HG03139 (cell line): Measurements from ENCODE around the gene MAD1L1.

Experiments used
- ATAC-seq: cut with Tn5 transposase; IDR thresholded peaks from one replicate; pipeline ENCODE4 v1.9.1; 2021; ENCODE audit not compliant: unreplicated experiment

Gene MAD1L1

DNA sequence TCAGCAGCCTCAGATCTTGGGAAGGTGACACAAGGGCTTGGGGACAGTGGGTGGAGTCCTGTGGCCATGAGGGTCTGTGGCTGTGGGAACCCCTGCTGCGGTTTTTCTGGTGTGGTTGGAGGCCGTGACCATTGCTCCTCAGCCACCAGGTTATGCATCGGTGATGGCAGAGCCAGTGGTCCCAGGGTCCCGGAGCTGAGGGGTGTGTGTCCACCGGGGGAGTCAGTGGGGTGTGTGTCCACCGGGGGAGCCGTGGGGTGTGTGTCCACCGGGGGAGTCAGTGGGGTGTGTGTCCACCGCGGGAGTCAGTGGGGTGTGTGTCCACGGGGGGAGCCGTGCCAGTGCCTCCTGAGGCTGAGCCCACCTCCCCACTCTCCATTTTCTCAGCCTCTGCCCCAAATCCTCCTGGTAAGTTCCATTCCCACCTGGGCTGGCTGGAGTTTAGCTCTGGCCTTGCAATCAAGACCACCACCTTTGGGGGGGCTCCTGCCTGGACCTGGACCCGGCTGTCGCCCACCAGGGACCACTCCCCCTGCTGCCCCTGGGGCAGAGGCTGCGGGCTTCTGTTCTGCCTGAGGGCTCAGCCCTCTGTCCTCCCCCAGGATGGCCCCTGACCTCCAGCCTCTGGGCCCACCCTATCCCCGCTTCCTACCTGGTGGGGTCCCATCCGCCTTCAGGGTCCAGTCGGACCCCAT is 419.2 kb downstream of the MAD1L1 start:
- ATAC-seq = no peak

DNA sequence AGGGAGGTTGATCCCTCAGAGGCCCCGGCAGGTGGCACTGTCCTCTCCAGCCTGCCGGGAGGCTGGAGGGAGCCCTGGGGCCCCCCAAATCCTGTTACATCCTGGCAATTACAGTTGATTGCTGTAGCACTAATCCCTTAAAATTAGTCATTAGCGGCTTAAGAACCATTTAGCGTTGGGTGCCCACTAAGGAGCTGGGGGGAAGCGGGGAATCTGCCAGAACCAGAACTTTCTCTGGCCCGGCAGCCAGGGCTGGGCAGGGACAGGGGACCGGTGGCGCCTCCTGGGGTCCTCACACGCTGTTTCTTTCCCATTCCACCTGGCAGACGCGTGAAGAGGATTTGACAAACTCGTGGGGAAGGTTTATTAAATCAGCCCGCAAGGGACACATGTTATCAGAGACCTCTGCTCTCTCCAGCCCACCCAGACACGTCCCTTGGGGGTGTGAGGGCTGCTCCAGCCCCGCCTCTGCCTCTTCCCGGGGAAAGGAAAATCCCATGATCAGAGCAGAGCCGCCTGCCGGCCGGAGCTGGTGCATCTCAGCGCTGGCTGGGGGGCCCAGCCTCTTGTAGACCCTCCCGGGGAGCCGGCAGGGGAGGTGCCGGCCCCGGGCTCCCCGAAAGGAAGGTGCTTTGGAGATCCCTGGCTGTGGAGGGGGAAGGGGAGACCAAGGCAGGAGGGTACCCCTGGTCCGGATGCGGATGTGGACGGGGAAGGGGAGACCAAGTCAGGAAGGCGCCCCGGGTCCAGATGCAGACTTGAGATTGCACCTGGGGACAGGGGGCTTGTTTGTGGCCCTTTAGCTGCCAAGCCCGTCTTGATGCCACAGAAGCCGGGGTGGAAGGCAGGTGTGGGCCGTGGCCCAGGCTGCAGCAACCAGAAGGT is 420.0 kb downstream of the MAD1L1 start:
- no peak for ATAC-seq

DNA sequence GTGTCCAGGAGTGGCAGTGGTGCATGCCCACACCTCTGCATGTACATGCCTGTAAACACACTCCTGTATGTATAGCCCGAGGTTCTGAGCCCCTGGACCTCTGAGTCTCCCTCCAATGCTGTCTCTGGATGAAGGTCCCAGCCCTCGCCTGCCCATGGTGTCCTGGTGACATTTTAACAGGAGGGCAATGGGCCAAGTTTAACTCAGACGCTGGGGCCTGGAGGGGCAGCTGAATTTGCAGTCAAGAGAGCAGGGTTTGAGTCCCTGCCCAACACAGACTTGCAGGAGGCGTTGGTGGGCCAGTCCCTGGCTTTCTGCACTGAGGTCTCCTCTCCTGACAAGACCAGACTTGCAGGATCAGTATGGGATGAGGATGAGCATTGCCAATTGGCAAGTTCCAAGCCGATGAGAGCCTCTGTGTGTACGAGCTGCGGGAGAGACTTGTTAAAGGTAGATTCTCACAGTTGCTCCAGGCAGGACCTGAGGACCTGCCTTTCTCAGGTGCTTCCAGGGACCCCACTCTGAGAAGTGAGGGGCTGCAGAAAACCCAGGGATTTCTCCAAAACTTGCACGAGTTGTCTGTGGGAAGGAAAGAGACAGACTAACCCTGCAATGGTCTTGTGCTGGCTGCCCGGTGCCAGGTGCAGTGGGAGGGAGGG is 420.8 kb downstream of the MAD1L1 start:
- no peak for ATAC-seq

DNA sequence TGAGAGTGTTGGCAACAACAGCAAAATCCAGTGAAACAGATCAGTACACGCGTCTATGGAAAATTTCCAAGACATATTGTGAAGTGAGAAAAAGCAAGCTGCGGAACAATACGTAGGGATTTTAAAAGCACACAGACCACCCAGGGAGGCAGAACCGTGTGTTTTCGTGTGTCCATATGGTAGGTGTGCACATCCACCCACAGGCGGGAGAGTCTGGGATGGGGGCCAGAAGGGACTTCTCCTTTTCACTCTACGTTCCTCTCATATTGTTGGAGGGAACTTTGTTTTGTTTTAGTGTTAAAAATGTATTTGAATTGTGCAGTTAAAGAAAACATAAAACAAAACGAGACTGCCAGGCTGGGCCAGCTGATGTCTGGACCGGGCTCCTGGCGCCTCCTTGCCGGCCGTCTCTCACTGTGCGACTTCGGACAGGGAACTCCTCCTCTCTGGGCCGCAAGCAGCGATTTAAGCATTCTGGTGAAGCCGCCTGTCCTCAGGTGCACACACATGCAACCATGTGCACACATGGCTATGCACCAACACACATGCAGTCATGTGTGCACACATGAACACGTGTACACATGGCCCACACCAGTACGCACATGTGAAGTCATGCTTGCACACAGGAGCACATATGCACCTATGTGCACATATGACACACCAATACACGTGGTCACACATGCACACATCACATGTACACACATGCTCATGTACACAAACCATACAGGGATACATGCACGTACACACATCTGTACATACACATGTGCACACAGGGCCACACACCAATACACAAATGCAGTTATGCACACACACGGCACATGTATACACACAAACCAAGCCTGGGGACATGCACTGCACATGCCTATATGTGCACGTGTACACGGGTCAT is 421.5 kb downstream of the MAD1L1 start:
- no peak for ATAC-seq

DNA sequence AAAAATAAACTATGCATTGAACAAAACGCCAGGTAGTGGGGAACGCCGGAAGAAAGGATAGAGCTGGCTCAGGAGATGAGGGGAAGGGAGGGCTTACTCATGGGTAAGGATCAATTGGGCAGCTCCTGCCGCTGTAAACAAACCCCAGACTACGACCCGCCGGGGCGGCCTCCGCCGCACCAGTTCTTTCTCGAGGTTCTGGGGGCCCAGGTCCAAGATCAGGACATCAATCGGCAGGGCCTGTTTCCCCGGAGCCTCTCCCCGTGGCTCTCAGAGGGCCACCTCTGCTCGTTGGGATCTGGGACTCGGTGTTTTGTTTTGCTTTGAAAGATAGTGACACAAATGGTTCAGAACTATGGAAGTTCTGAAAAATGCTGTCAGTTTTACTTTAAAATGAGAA is 422.2 kb downstream of the MAD1L1 start:
- no peak for ATAC-seq

DNA sequence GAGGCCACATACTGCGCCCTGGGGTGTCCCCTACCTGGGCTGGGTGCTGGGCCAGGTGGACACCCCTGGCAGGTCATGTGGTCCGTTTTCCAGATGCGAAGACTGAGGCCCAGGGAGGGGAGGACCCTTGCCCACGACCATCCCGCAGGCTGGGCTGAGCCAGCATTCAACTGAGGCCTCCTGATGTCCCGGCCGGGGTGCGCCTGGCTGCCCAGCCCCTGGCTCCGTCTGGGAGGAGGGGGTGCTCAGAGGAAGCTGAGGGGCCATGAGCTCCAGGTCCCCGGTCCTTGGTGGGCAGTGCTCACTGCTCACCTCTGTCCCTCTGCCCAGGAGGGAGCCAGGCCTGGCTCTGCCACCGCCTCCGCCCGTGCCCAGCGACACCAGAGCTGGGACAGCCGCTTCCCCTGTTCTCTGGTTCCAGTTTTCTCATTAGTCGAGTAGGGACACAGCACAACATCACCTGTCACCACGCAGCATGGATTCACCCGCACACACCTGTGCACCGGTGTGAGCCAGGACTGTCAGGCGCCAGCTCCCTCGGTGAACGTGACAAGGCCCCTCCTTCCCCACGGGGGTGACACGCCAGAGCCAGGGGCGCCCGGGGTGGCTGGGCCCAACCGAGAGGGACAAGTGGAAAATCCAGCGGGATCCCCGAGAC is 423.0 kb downstream of the MAD1L1 start:
- no peak for ATAC-seq

DNA sequence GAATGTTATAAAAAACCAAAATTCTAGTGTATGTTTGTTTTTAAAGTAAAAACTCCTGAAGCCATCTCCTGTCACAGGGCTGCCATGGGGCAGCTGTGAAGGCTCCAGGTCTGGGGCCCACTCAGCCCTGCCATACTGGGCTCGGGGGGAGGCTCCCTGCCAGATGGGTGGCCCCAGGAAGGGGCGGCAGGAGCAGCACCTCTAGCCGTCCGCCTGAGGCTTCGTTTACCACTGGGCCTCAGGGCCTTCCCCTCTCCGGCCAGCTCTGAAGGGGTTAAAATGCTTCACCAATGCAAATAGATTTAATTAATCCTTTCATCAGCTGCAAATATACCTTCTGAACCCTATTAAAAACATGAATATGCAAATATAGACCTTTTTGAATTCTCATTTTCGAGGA is 423.7 kb downstream of the MAD1L1 start:
- no peak for ATAC-seq

DNA sequence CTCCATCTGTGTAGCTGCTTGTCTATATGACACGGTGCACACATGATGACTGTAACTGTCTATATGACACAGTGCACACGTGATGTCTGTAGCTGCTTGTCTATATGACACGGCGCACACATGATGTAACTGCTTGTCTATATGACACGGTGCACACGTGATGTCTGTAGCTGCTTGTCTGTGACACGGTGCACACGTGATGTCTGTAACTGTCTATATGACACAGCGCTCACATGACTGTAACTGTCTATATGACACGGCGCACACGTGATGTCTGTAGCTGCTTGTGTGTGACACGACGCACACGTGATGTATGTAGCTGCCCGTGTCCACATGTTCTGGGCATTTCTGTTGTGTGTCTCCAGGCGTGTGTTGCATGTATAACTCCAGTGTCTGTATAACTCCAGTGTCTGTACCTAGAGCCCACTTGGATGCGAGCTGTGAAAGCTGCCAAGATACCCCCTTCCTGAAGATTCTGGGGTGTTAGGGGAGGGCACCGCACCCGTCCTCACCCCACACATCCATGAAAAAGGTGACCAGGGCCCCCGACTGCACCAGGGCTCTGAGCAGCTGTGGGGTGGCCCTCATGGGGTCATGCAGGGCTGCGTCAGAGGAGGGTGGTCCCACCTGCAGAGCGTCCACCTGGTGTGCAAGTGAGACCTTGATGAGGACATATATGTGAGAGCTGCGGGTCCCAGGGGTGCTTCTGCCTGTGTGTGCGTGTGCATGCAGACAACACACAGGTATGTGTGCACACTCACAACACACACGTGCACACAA is 424.7 kb downstream of the MAD1L1 start:
- ATAC-seq = no peak

DNA sequence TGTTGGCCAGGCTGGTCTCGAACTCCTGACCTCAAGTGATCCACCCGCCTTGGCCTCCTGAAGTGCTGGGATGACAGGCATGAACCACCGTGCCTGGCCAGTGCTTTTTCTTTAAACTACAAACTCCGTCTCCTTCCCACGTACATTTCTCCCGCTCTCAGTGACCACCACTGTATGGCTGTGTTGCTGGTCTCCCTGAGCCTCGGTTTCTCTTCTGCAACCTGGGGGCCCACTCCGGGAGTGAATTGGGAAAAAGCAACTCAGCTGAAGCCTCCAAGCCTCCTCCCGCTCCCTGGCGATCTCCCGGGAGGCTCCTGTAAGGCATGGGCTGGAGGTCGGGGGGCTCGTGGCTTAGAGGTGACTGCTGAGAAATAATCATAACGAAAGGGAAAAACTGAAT is 426.4 kb downstream of the MAD1L1 start:
- ATAC-seq = no peak

DNA sequence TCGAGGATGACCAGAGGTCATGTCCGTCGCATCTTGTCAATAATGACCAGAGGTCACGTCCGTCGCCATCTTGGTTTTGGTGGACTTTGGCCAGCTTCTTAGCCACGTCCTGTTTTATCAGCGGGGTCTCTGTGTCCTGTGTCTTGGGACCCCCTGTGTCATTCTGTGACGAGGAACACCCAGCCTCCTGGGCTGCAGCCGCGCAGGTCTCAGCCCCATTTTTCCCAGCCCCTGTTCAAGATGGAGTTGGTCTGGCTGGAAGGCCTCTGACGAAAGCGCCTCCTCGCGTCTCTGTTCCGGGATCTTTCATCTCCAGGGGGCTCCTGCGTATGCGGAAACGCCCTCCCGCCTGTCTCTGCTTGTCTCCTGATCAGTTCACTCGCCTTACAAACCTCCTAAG is 428.4 kb downstream of the MAD1L1 start:
- no peak for ATAC-seq

DNA sequence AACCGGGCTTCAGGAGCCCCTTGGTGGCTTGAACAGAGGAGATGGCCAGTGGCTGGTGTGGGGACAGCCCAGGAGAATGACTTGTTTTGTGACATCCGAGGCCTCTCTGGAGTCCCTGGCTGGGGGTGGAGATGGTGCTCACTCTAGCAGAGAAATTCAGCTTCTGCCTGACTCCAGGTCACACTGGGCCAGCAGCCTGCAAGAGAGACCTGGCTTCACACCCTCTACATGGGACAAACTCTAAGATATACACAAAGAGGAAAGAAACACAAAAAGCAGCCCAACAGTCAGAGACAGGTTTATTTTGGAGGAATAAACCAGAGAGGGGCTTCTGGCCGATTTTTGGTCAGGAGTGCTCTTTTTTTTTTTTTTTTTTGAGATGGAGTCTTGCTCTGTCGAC is 429.8 kb downstream of the MAD1L1 start:
- no peak for ATAC-seq

DNA sequence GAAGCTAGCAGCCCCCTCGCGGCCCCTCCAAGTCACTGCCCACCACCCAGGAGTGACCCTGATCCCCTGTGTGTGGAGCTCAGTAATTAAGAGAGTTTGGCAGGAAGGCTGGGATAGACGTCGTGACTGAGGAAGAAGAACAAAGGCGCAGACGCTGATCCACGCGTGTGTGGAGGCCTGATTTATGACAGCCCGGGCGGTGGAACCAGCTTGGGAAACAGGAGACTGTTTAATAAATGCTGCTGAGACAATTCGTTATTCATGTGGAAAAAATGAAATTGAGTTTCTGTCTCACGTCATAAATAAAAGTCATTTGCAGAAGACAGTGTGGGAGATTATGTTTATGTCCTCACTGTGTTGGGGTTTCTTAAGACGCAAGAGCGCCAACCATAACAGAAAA is 431.8 kb downstream of the MAD1L1 start:
- ATAC-seq = no peak

DNA sequence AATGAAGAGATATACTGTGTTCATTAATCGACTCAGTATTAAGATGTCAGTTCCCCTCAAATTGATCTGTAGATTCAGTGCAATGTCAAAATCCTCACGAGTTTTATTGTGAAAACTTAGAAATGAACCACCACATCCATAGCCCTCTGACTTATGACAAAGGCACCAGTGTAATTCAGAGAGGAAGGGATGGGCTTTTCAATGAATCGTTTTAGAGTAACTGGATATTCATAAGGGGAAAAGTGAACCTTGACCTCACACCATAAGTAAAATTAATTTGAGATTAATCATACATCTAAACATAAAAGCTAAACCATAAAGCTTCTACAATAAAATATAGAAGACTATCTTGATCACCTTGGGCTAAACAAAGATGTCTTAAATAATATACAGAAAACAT is 434.6 kb downstream of the MAD1L1 start:
- no peak for ATAC-seq

DNA sequence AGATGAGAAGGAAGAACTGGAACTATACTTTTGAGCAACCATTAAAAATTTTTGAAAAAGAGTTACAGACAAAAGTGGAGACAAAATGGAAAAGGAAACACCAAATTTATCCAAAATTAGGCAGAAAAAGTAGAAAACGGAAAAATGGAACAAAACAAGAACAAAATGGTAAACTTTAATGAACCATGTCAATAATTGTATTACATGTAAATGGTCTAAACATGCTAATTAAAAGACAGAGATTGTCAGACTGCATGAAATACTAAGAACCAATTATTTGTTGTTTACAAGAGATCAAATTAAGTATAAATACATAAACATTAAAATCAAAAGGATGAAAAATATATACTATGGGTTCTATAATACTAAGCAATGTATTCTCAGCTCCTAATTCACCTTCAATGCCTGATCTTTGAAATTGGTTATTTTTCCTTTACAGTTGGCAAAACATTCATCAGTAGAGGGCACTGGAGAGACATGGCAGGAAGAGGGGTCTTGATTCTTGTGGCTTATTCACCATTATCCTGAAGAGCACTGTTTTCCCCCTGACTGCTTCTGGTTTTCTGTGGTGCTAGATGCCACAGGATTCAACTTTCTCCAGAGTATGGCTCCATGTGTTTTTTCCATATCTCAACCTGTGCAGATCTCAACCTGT is 437.7 kb downstream of the MAD1L1 start:
- no peak for ATAC-seq

DNA sequence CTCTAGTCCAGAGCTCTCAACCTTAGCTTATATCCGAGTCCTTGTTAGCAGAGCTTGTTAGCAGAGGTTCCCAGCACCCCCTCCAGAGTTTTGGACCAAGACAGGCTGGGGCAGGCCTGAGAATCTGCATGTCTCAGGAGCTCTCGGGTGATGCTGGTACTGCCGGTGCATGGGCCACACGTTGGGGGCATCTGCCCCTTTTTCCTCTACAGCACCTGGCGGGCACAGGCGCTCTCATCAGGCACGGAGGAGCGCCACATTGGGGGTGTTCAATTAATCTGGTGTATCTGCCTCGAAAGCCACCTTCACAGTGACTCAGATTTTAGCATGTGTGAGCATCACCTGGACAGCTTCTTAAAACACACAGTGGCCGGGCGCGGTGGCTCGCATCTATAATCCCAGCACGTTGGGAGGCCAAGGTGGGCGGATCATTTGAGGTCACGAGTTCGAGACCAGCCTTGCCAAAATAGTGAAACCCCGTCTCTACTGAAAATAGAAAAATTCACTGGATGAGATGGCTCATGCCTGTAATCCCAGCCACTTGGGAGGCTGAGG is 445.0 kb downstream of the MAD1L1 start:
- ATAC-seq = no peak

DNA sequence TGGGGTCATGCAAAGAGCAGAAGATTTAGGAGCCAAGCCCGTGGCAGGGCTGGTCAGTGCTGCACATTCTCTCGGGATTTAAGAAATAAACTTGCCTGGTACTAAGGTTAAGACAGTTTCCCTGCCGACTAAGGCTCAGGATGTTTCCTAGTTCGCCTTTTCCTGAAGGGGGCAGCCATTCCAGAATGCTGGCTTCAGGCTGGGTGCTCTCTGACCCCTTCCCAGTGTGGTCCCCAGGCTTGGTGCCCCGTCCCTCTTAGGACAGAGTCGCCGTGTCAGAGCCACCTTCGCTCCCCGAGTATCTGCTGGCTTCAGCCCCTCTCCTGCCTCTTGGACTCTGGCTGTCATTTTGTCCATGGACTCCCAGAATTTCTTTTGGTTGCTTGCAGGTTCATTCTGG is 445.5 kb downstream of the MAD1L1 start:
- no peak for ATAC-seq

DNA sequence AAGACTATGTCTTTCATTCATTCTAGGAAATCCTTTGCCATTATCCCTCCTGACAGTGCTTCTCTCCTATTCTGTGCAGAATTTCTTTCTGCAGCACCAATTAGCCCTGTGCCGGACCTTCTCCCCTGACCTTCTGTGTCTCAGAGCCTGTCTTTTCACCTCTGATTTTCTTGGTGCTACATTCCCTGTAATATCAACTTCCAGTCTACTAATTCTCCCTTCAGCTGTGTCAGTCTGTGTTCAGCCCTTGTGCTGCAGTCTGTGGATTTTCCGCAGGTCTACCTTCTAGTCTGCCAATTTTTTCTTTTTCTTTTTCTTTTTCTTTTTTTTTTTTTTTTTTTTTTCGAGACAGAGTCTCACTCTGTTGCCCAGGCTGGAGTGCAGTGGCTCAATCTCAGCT is 446.9 kb downstream of the MAD1L1 start:
- no peak for ATAC-seq

DNA sequence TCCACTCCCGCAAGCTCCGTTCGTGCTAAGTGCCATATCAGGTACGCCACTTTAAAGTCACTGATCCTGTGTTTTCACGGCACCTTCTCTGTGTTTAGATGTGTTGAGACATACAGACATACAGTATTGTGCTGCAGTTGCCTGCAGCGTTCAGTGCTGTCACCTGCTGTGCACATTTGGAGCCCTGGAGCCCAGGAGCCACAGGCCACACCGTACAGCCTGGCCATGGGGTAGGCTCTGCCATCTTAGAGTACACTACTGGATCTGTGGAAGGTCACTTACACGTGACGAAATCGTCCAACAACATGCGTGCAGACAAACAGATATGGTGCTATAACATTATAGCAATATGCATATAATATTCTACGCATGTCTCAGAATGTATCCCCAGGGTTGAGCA is 451.4 kb downstream of the MAD1L1 start:
- ATAC-seq = no peak

DNA sequence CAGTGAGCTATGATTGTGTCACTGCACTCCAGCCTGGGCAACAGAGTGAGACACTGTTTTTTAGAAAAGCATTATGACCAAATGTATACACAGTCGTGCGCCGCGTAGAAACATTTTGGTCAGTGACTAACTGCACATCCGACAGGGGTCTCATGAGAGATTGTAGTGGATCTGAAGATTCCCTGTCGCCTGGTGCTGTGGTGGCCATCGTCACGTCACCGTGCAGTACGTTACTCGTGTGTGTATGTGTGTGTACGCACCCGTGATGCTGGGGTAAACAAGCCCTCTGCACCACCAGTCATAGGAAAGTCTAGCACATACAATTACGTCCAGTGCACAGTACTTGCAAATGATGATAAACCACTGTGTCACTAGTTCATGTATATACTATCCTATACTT is 453.3 kb downstream of the MAD1L1 start:
- no peak for ATAC-seq
